Activated CD4-positive, alpha-beta memory T cell treated with anti-CD3 and anti-CD28 coated beads, Interleukin-2, amount 10 ng/mL, durations not matched to agents 7 days and 5 days (primary cell): ENCODE data around the gene ENO2. TPM values are rescaled to one million over a fixed set of nuclear protein-coding genes. Genes with fewer than 3 reads are reported as not detected.
A peak's percentile ranks its signal among the peaks of the same experiment; 100 is the strongest.

ENCODE experiments used
- CTCF ChIA-PET: fragments of 350-600 bp; sonication (Branson Sonifier 250); formaldehyde crosslinking; loops from one replicate; lab custom pipeline; 2021; ENCODE audit warnings: antibody characterized with exemption, inconsistent platforms; lab: Charles Lee
- POLR2A ChIA-PET: fragments of 350-600 bp; sonication (Branson Sonifier 250); formaldehyde crosslinking; loops from one replicate; lab custom pipeline; 2021; ENCODE audit warnings: antibody characterized with exemption; lab: Charles Lee
- DNase-seq: peaks from one replicate; pipeline ENCODE4 v3.0.0-alpha.2; 2020
- H3K27ac Mint-ChIP-seq: one replicate; pipeline ENCODE4 v1.8.0; 2021; ENCODE audit warnings: mild to moderate bottlenecking, mixed read lengths
- H3K27me3 Mint-ChIP-seq: one replicate; pipeline ENCODE4 v1.8.0; 2021; ENCODE audit warnings: mixed read lengths
- H3K36me3 Mint-ChIP-seq: one replicate; pipeline ENCODE4 v1.8.0; 2021; ENCODE audit warnings: low read depth, mixed read lengths
- H3K4me1 Mint-ChIP-seq: one replicate; pipeline ENCODE4 v1.8.0; 2021; ENCODE audit warnings: mixed read lengths
- H3K4me3 Mint-ChIP-seq: one replicate; pipeline ENCODE4 v1.8.0; 2021; ENCODE audit warnings: mild to moderate bottlenecking, mixed read lengths
- H3K9me3 Mint-ChIP-seq: one replicate; pipeline ENCODE4 v1.8.0; 2021; ENCODE audit warnings: mixed read lengths
- total RNA-seq, 2 experiments: library from RNA; stranded (reverse); gene quantifications; one replicate each; pipeline ENCODE4 v1.2.3, GENCODE V29; 2021

ENO2 gene
- total RNA-seq, 2 experiments from 2014 or later, result 206 to 207 TPM

GRCh38 chr12:6938353-6939190 is 24.2 kb downstream of the ENO2 start:
- peaks cover 52% of the 10 kb centered on the region for H3K4me1 Mint-ChIP-seq
- peak overlapping the region; percentile 95 for H3K27ac Mint-ChIP-seq
- peaks cover 35% of the 10 kb centered on the region for H3K36me3 Mint-ChIP-seq
- no peaks in the 10 kb centered on the region for H3K9me3 Mint-ChIP-seq
- H3K4me3 Mint-ChIP-seq, result peak overlapping the region; percentile 88
- no peaks in the 10 kb centered on the region for H3K27me3 Mint-ChIP-seq
- no peak for DNase-seq
- ChIA-PET CTCF (interaction anchor here (0.8 to 6.5 kb wide), 26 partner anchors 8 to 174 kb away, joined by 3 to 71 read pairs (median 8); partner anchors contain the start of genes ATN1, C1R, C1RL and ENO2), POLR2A (interaction anchor here (0.6 to 19.4 kb wide), 28 partner anchors 9 to 398 kb away, joined by 3 to 295 read pairs (median 5); partner anchors contain the start of genes ATN1, C12orf57, CDCA3 and EMG1)

- ChIA-PET CTCF (interaction anchor here (1.1 to 6.5 kb wide), 6 partner anchors 12 to 71 kb away, joined by 3 to 71 read pairs (median 6); partner anchors contain the start of genes SPSB2 and TPI1), POLR2A (interaction anchor here (0.5 to 19.4 kb wide), 9 partner anchors 9 to 90 kb away, joined by 3 to 295 read pairs (median 11); partner anchors contain the start of genes ATN1, C12orf57, PTPN6 and RNU7-1)
- peak overlapping the region; percentile 55 for H3K27ac Mint-ChIP-seq
- H3K4me1 Mint-ChIP-seq, result peaks cover 49% of the 10 kb centered on the region
- H3K36me3 Mint-ChIP-seq, result peaks cover 29% of the 10 kb centered on the region
- no peak for DNase-seq
- no peaks in the 10 kb centered on the region for H3K9me3 Mint-ChIP-seq
- no peaks in the 10 kb centered on the region for H3K27me3 Mint-ChIP-seq
- peak overlapping the region; percentile 10 for H3K4me3 Mint-ChIP-seq
These were observed 24.8 kb downstream of the ENO2 start for GRCh38 chr12:6939191-6939540.

- peaks cover 47% of the 10 kb centered on the region for H3K4me1 Mint-ChIP-seq
- no peaks in the 10 kb centered on the region for H3K27me3 Mint-ChIP-seq
- ChIA-PET POLR2A (interaction anchor here (0.9 to 19.4 kb wide), 10 partner anchors 6 to 167 kb away, joined by 3 to 295 read pairs (median 5); partner anchors contain the start of genes C12orf57, PTPN6, RNU7-1 and SPSB2), CTCF (interaction anchor here (6.5 kb wide), 1 partner anchor 22 kb away, joined by 71 read pairs; no protein-coding TSS in a partner anchor)
- H3K9me3 Mint-ChIP-seq, result no peaks in the 10 kb centered on the region
- H3K4me3 Mint-ChIP-seq, result no peak overlapping the region
- no peak for DNase-seq
- peaks cover 9% of the 10 kb centered on the region for H3K36me3 Mint-ChIP-seq
- H3K27ac Mint-ChIP-seq, result no peak overlapping the region
These were observed 26.9 kb downstream of the ENO2 start for GRCh38 chr12:6941267-6941666.

- no peaks in the 10 kb centered on the region for H3K27me3 Mint-ChIP-seq
- no peak overlapping the region for H3K27ac Mint-ChIP-seq
- H3K9me3 Mint-ChIP-seq, result no peaks in the 10 kb centered on the region
- H3K4me1 Mint-ChIP-seq, result peaks cover 46% of the 10 kb centered on the region
- peaks cover 4% of the 10 kb centered on the region for H3K36me3 Mint-ChIP-seq
- ChIA-PET CTCF (interaction anchor here (6.5 kb wide), 1 partner anchor 22 kb away, joined by 71 read pairs; no protein-coding TSS in a partner anchor), POLR2A (interaction anchor here (1.0 to 11.8 kb wide), 8 partner anchors 10 to 167 kb away, joined by 3 to 295 read pairs (median 6); partner anchors contain the start of genes ATN1 and LPCAT3)
- peak; percentile 16 for DNase-seq
- no peak overlapping the region for H3K4me3 Mint-ChIP-seq
These were observed 27.4 kb downstream of the ENO2 start for GRCh38 chr12:6941782-6942181.

- POLR2A ChIA-PET, result interaction anchor here (1.8 to 11.8 kb wide), 6 partner anchors 11 to 76 kb away, joined by 6 to 1188 read pairs (median 95); partner anchors contain the start of genes ATN1, EMG1, LPCAT3 and PHB2
- CTCF ChIA-PET, result interaction anchor here (5.7 to 11.2 kb wide), 2 partner anchors 19 to 26 kb away, joined by 42 to 465 read pairs; no protein-coding TSS in a partner anchor
- Mint-ChIP-seq H3K4me1 (peaks cover 49% of the 10 kb centered on the region), H3K27me3 (no peaks in the 10 kb centered on the region), H3K27ac (peak overlapping the region; percentile 93), H3K36me3 (peaks cover 3% of the 10 kb centered on the region), H3K4me3 (no peak overlapping the region), H3K9me3 (no peaks in the 10 kb centered on the region)
- DNase-seq, result no peak
These were observed 27.9 kb downstream of the ENO2 start for GRCh38 chr12:6942331-6942665.

- POLR2A ChIA-PET, result interaction anchor here (0.8 to 11.8 kb wide), 52 partner anchors 9 to 1017 kb away, joined by 3 to 1188 read pairs (median 6); partner anchors contain the start of genes ATN1, C1R, C1RL and CD4
- H3K4me1 Mint-ChIP-seq, result peaks cover 54% of the 10 kb centered on the region
- DNase-seq, result peak; percentile 85
- H3K9me3 Mint-ChIP-seq, result no peaks in the 10 kb centered on the region
- H3K4me3 Mint-ChIP-seq, result peak overlapping the region; percentile 86
- peaks cover 3% of the 10 kb centered on the region for H3K36me3 Mint-ChIP-seq
- peak overlapping the region; percentile 93 for H3K27ac Mint-ChIP-seq
- CTCF ChIA-PET, result interaction anchor here (0.6 to 11.2 kb wide), 16 partner anchors 9 to 170 kb away, joined by 3 to 465 read pairs (median 10); partner anchors contain the start of genes C1R, C1RL, CDCA3 and LPCAT3
- no peaks in the 10 kb centered on the region for H3K27me3 Mint-ChIP-seq
These were observed 29.0 kb downstream of the ENO2 start for GRCh38 chr12:6943389-6943721.

GRCh38 chr12:6943722-6944380 is 29.5 kb downstream of the ENO2 start, which contains the start of the genes C12orf57 and RNU7-1:
C12orf57 (plus strand) TSS chr12:6944022; CDS start chr12:6944122, 100 bp downstream.
RNU7-1 (plus strand) TSS chr12:6943816.
- no peaks in the 10 kb centered on the region for H3K9me3 Mint-ChIP-seq
- POLR2A ChIA-PET, result interaction anchor here (0.6 to 11.8 kb wide), 59 partner anchors 9 to 1016 kb away, joined by 3 to 1188 read pairs (median 5); partner anchors contain the start of genes ATN1, C1R, C1RL and CD4
- peak within 1 kb of the TSS; percentile 86 for H3K4me3 Mint-ChIP-seq
- peak; percentile 89 for DNase-seq
- H3K36me3 Mint-ChIP-seq, result peaks cover 3% of the 10 kb centered on the region
- CTCF ChIA-PET, result interaction anchor here (0.6 to 11.2 kb wide), 23 partner anchors 9 to 254 kb away, joined by 3 to 465 read pairs (median 6); partner anchors contain the start of genes C1R, C1RL, CDCA3 and LPCAT3
- H3K27me3 Mint-ChIP-seq, result no peaks in the 10 kb centered on the region
- peaks cover 55% of the 10 kb centered on the region for H3K4me1 Mint-ChIP-seq
- peak within 1 kb of the TSS; percentile 93 for H3K27ac Mint-ChIP-seq

- Mint-ChIP-seq H3K36me3 (peaks cover 3% of the 10 kb centered on the region), H3K4me3 (peak overlapping the region; percentile 86), H3K4me1 (peaks cover 59% of the 10 kb centered on the region), H3K27me3 (no peaks in the 10 kb centered on the region), H3K27ac (peak overlapping the region; percentile 93), H3K9me3 (no peaks in the 10 kb centered on the region)
- ChIA-PET CTCF (interaction anchor here (0.6 to 11.2 kb wide), 25 partner anchors 8 to 255 kb away, joined by 3 to 465 read pairs (median 4); partner anchors contain the start of genes C1R, C1RL, CDCA3 and LPCAT3), POLR2A (interaction anchor here (0.6 to 11.8 kb wide), 57 partner anchors 8 to 1015 kb away, joined by 3 to 1188 read pairs (median 5); partner anchors contain the start of genes ATN1, C1RL, CD4 and CDCA3)
- peak; percentile 91 for DNase-seq
These were observed 30.2 kb downstream of the ENO2 start for GRCh38 chr12:6944381-6945186.

- Mint-ChIP-seq H3K27me3 (no peaks in the 10 kb centered on the region), H3K9me3 (no peaks in the 10 kb centered on the region), H3K27ac (peak overlapping the region; percentile 93), H3K4me1 (peaks cover 66% of the 10 kb centered on the region), H3K4me3 (peak overlapping the region; percentile 86), H3K36me3 (no peaks in the 10 kb centered on the region)
- CTCF ChIA-PET, result interaction anchor here (1.0 to 11.2 kb wide), 15 partner anchors 8 to 168 kb away, joined by 3 to 465 read pairs (median 5); partner anchors contain the start of genes C1RL, CDCA3, LPCAT3 and SPSB2
- no peak for DNase-seq
- POLR2A ChIA-PET, result interaction anchor here (1.0 to 11.8 kb wide), 15 partner anchors 7 to 412 kb away, joined by 3 to 1188 read pairs (median 33); partner anchors contain the start of genes ATN1, C1RL, CDCA3 and EMG1
These were observed 31.2 kb downstream of the ENO2 start for GRCh38 chr12:6945613-6946012.

- ChIA-PET POLR2A (interaction anchor here (0.6 to 11.8 kb wide), 13 partner anchors 14 to 412 kb away, joined by 3 to 1188 read pairs (median 21); partner anchors contain the start of genes ATN1, C1RL, CDCA3 and EMG1), CTCF (interaction anchor here (1.1 to 11.2 kb wide), 12 partner anchors 8 to 198 kb away, joined by 3 to 465 read pairs (median 7); partner anchors contain the start of genes C1RL, LPCAT3 and SPSB2)
- Mint-ChIP-seq H3K36me3 (no peaks in the 10 kb centered on the region), H3K27ac (peak overlapping the region; percentile 93), H3K27me3 (no peaks in the 10 kb centered on the region), H3K9me3 (no peaks in the 10 kb centered on the region), H3K4me1 (peaks cover 69% of the 10 kb centered on the region), H3K4me3 (peak overlapping the region; percentile 86)
- peak; percentile 74 for DNase-seq
These were observed 31.9 kb downstream of the ENO2 start for GRCh38 chr12:6946033-6946919.
